Measurements from ENCODE around the gene LRRN4CL. TPM values are rescaled to one million over a fixed set of nuclear protein-coding genes. Genes with fewer than 3 reads are reported as not detected.

Gene LRRN4CL
- total RNA-seq, 1 donor from 2014 or later, result 0.25 TPM

DNA sequence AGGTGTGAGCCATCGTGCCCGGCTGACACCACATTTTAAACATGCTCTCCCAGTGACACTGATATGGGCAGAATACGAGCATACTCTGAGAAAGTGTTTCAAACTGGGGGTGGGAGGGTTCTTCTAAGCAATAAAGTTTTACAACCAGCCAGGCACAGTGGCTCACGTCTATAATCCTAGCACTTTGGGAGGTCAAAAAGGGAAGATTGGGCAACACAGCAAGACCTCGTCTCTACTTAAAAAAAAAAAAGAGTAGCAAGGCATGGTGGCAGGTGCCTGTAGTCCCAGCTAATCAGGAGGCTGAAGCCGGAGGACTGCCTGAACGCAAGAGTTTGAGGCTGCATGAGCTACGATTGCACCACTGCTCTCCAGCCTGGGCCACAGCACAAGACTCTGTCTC, 45.1 kb downstream of the LRRN4CL start:
- Histone ChIP-seq H3K27me3 (ENCODE audit: control insufficient read depth, insufficient read depth, low read length) (no peaks in the 10 kb centered on the region), H3K4me3 (ENCODE audit: low read depth, low read length) (no peak overlapping the region), H3K36me3 (ENCODE audit: control insufficient read depth, insufficient read depth, low read length) (peaks cover 3% of the 10 kb centered on the region)
- TF ChIP-seq CTCF (IDR thresholded peaks at IDR 0.05; ENCODE audit: insufficient read depth, low read length, poor library complexity, severe bottlenecking), result no peak
- DNase-seq (ENCODE audit: low read depth), result no peak

Other genes with a start within 250 kb of the LRRN4CL start
- gene AHNAK, start 142.7 kb downstream of the LRRN4CL start, total RNA-seq, result 224 and 226 TPM in 2 replicates
- 2,411 and 2,583 TPM in 2 replicates for gene EEF1G, start 115.6 kb downstream of the LRRN4CL start, total RNA-seq
- gene TUT1, start 98.0 kb downstream of the LRRN4CL start, total RNA-seq, result 15.0 and 15.2 TPM in 2 replicates
- gene MTA2, start 87.7 kb downstream of the LRRN4CL start, total RNA-seq, result 136 and 137 TPM in 2 replicates
- 20.9 and 21.1 TPM in 2 replicates for gene EML3, start 76.8 kb downstream of the LRRN4CL start, total RNA-seq
- 0.55 and 1.4 TPM in 2 replicates for gene ROM1, start 76.3 kb downstream of the LRRN4CL start, total RNA-seq
- gene B3GAT3, start 67.5 kb downstream of the LRRN4CL start, total RNA-seq, result 68.7 and 80.8 TPM in 2 replicates
- 271 and 300 TPM in 2 replicates for gene GANAB, start 42.9 kb downstream of the LRRN4CL start, total RNA-seq
- 26.9 and 36.4 TPM in 2 replicates for gene INTS5, start 36.2 kb downstream of the LRRN4CL start, total RNA-seq
- 64.8 and 76.5 TPM in 2 replicates for gene C11orf98, start 24.3 kb downstream of the LRRN4CL start, total RNA-seq
- 3.4 and 4.0 TPM in 2 replicates for gene CSKMT, start 24.2 kb downstream of the LRRN4CL start, total RNA-seq
- 8.0 and 8.1 TPM in 2 replicates for gene UQCC3, start 17.9 kb downstream of the LRRN4CL start, total RNA-seq
- gene LBHD1, start 17.3 kb downstream of the LRRN4CL start, total RNA-seq, result 4.1 and 4.6 TPM in 2 replicates
- gene UBXN1, start 10.5 kb downstream of the LRRN4CL start, total RNA-seq, result 289 and 321 TPM in 2 replicates
- 45.2 and 56.1 TPM in 2 replicates for gene BSCL2, start 17.9 kb upstream of the LRRN4CL start, total RNA-seq
- not detected in 2 replicates for gene GNG3, start 18.1 kb upstream of the LRRN4CL start, total RNA-seq
- gene HNRNPUL2, start 37.9 kb upstream of the LRRN4CL start, total RNA-seq, result 12.8 and 14.3 TPM in 2 replicates
- 37.5 and 38.6 TPM in 2 replicates for gene TTC9C, start 39.0 kb upstream of the LRRN4CL start, total RNA-seq
- gene ZBTB3, start 64.6 kb upstream of the LRRN4CL start, total RNA-seq, result 17.3 and 18.8 TPM in 2 replicates
- 98.3 and 120 TPM in 2 replicates for gene POLR2G, start 72.0 kb upstream of the LRRN4CL start, total RNA-seq
- gene TAF6L, start 81.9 kb upstream of the LRRN4CL start, total RNA-seq, result 19.4 and 29.1 TPM in 2 replicates
- gene TMEM179B, start 97.9 kb upstream of the LRRN4CL start, total RNA-seq, result 66.7 and 72.5 TPM in 2 replicates
- gene TMEM223, start 102.5 kb upstream of the LRRN4CL start, total RNA-seq, result 32.8 and 41.3 TPM in 2 replicates
- 40.9 and 41.4 TPM in 2 replicates for gene NXF1, start 115.9 kb upstream of the LRRN4CL start, total RNA-seq
- 30.2 and 34.3 TPM in 2 replicates for gene STX5, start 142.5 kb upstream of the LRRN4CL start, total RNA-seq
- not detected in 2 replicates for gene TEX54, start 143.3 kb upstream of the LRRN4CL start, total RNA-seq
- gene WDR74, start 150.1 kb upstream of the LRRN4CL start, total RNA-seq, result 90.2 and 92.8 TPM in 2 replicates
- 441 and 475 TPM in 2 replicates for gene SLC3A2, start 191.4 kb upstream of the LRRN4CL start, total RNA-seq
- not detected in 2 replicates for gene CHRM1, start 231.8 kb upstream of the LRRN4CL start, total RNA-seq